HCT116 (cell line): Measurements from ENCODE around the gene USF2. TPM values are rescaled to one million over a fixed set of nuclear protein-coding genes. Genes with fewer than 3 reads are reported as not detected.

ENCODE experiments used
- ATAC-seq: fragments of 200-7000 bp; cut with Tn5 transposase; 2 replicates; pipeline ENCODE4 v1.9.1; 2020; ENCODE audit warnings: mild to moderate bottlenecking, moderate library complexity
- BruUV-seq: library from RNA; stranded (reverse); fragments of 400-500 nt; replicated peaks from 2 replicates; lab custom pipeline; 2021; lab: Mats Ljungman, UMichigan
- CTCF ChIA-PET: fragments of 300-600 bp; sonication (Branson Sonifier 250); formaldehyde crosslinking; loops from one replicate; lab custom pipeline; 2021; ENCODE audit warnings: antibody characterized with exemption; lab: Charles Lee
- POLR2A ChIA-PET: fragments of 300-600, 350-600 bp; sonication (Branson Sonifier 250); formaldehyde crosslinking; loops from one replicate; lab custom pipeline; 2021; ENCODE audit warnings: antibody characterized with exemption; lab: Charles Lee
- RAD21 ChIA-PET, 2 experiments: fragments of 300-600 bp; sonication (Branson Sonifier 250); formaldehyde crosslinking; loops; one replicate each; lab custom pipeline; 2023; ENCODE audit warnings: low total read pairs in 2 of 2; ENCODE audit not compliant: uncharacterized antibody in 2 of 2, unreplicated experiment in 2 of 2, low non-redundant PET in 1 of 2; lab: Charles Lee
- DNase-seq: peaks from one replicate; pipeline ENCODE4 v3.0.0-alpha.2; 2010; ENCODE audit warnings: low read depth, low spot score
- H2AFZ ChIP-seq: fragments of 200-600 bp; shearing (Covaris generic), sonication (generic); 2 replicates; pipeline ENCODE4 v1.6.1; 2017; ENCODE audit warnings: low read depth, mixed run types, mixed read lengths, antibody characterized with exemption, low read length; ENCODE audit not compliant: poor library complexity, severe bottlenecking
- H3K27ac ChIP-seq: 2 replicates; pipeline ENCODE4 v1.5.1; 2012; ENCODE audit warnings: low read depth, low read length
- H3K27me3 ChIP-seq: fragments of 200-600 bp; sonication (generic); 2 replicates; pipeline ENCODE4 v1.6.1; 2016; ENCODE audit warnings: mixed run types, low read length, mixed read lengths; ENCODE audit not compliant: insufficient read depth
- H3K36me3 ChIP-seq, 2 experiments: fragments of 200-500 bp in 1 of 2; fragments of 200-600 bp in 1 of 2; sonication (Bioruptor generic) in 1 of 2; sonication (generic) in 1 of 2; 2 replicates each; pipeline versions ENCODE4 v1.5.1 to v1.6.1; 2014 to 2016; ENCODE audit warnings: low read length in 2 of 2, inconsistent platforms in 1 of 2, mixed read lengths in 1 of 2, mixed run types in 1 of 2; ENCODE audit not compliant: insufficient read depth in 2 of 2, control insufficient read depth in 1 of 2
- H3K4me1 ChIP-seq, 2 experiments: fragments of 200-600 bp in 1 of 2; sonication (generic) in 1 of 2; 2 replicates each; pipeline versions ENCODE4 v1.5.1 to v1.6.1; 2012 to 2017; ENCODE audit warnings: low read length in 2 of 2, inconsistent platforms in 1 of 2, mild to moderate bottlenecking in 1 of 2, mixed read lengths in 1 of 2, mixed run types in 1 of 2, moderate library complexity in 1 of 2; ENCODE audit not compliant: insufficient read depth in 2 of 2, control insufficient read depth in 1 of 2
- H3K4me2 ChIP-seq: fragments of 200-600 bp; sonication (generic); 2 replicates; pipeline ENCODE4 v1.6.1; 2017; ENCODE audit warnings: mixed run types, low read length, mixed read lengths
- H3K4me3 ChIP-seq, 2 experiments: fragments of 200-600 bp in 1 of 2; sonication (generic) in 1 of 2; replicated peaks in 1 of 2; 2 replicates each; pipeline ENCODE4 v1.5.1; 2011 to 2016; ENCODE audit warnings: low read length in 2 of 2, control low read depth in 1 of 2, low read depth in 1 of 2, mild to moderate bottlenecking in 1 of 2, mixed read lengths in 1 of 2, mixed run types in 1 of 2
- H3K79me2 ChIP-seq: fragments of 200-600 bp; sonication (generic); 2 replicates; pipeline ENCODE4 v1.6.1; 2017; ENCODE audit warnings: mild to moderate bottlenecking, mixed run types, low read length, moderate library complexity, mixed read lengths; ENCODE audit not compliant: insufficient read depth
- H3K9ac ChIP-seq: fragments of 200-600 bp; sonication (generic); 2 replicates; pipeline ENCODE4 v1.6.1; 2016; ENCODE audit warnings: low read length, mixed read lengths
- H3K9me2 ChIP-seq: fragments of 200-600 bp; sonication (generic), shearing (Covaris generic); 2 replicates; pipeline ENCODE4 v1.6.1; 2017; ENCODE audit warnings: mixed run types, mild to moderate bottlenecking, moderate library complexity; ENCODE audit not compliant: insufficient read depth
- H3K9me3 ChIP-seq, 2 experiments: fragments of 200-500 bp in 1 of 2; fragments of 200-600 bp in 1 of 2; sonication (Bioruptor generic) in 1 of 2; sonication (generic) in 1 of 2; 2 replicates each; pipeline ENCODE4 v1.6.1; 2014 to 2017; ENCODE audit warnings: low read length in 2 of 2, mixed read lengths in 2 of 2, inconsistent platforms in 1 of 2, low read depth in 1 of 2, mild to moderate bottlenecking in 1 of 2, mixed run types in 1 of 2, moderate library complexity in 1 of 2; ENCODE audit not compliant: control insufficient read depth in 1 of 2, insufficient read depth in 1 of 2
- H4K20me1 ChIP-seq: fragments of 200-600 bp; sonication (generic), shearing (Covaris generic); 2 replicates; pipeline ENCODE4 v1.6.1; 2017; ENCODE audit warnings: mixed run types, mild to moderate bottlenecking, moderate library complexity; ENCODE audit not compliant: insufficient read depth
- ATF3 ChIP-seq: IDR thresholded peaks from 2 replicates; pipeline ENCODE4 v1.6.1; 2012
- CBX3 ChIP-seq: IDR thresholded peaks from 2 replicates; pipeline ENCODE4 v1.6.1; 2012; ENCODE audit warnings: low read depth
- CEBPB ChIP-seq: IDR thresholded peaks from 2 replicates; pipeline ENCODE4 v1.6.1; 2012; ENCODE audit warnings: low read depth
- CTCF ChIP-seq, 3 experiments: fragments of 200-600 bp in 1 of 3; sonication (generic) in 1 of 3; IDR thresholded peaks in 2 of 3; conservative IDR thresholded peaks in 1 of 3; 2 replicates each; pipeline ENCODE4 v1.5.1; 2012 to 2017; ENCODE audit warnings: low read depth in 2 of 3, low read length in 2 of 3, antibody characterized with exemption in 1 of 3, borderline replicate concordance in 1 of 3, control low read depth in 1 of 3, mild to moderate bottlenecking in 1 of 3, mixed read lengths in 1 of 3, mixed run types in 1 of 3, moderate library complexity in 1 of 3; ENCODE audit not compliant: insufficient read depth in 1 of 3
- EGR1 ChIP-seq: IDR thresholded peaks from 2 replicates; pipeline ENCODE4 v1.6.1; 2012; ENCODE audit warnings: low read depth
- ELF1 ChIP-seq: IDR thresholded peaks from 2 replicates; pipeline ENCODE4 v1.6.1; 2012; ENCODE audit warnings: low read depth, borderline replicate concordance
- EZH2 ChIP-seq: fragments of 200-600 bp; sonication (generic); IDR thresholded peaks from 2 replicates; pipeline ENCODE4 v1.6.1; 2017; ENCODE audit warnings: antibody characterized with exemption, mixed run types
- EZH2phosphoT487 ChIP-seq: fragments of 200-600 bp; IDR thresholded peaks from 2 replicates; pipeline ENCODE4 v1.6.1; 2018; ENCODE audit warnings: antibody characterized with exemption, borderline replicate concordance
- JUND ChIP-seq: IDR thresholded peaks from 2 replicates; pipeline ENCODE4 v1.6.1; 2012
- MAX ChIP-seq: IDR thresholded peaks from 2 replicates; pipeline ENCODE4 v1.6.1; 2012
- POLR2A ChIP-seq: IDR thresholded peaks from 2 replicates; pipeline ENCODE4 v1.7.0; 2011; ENCODE audit warnings: borderline replicate concordance; ENCODE audit not compliant: insufficient read depth, insufficient read length; ENCODE audit errors: extremely low read depth
- RAD21 ChIP-seq: IDR thresholded peaks from 2 replicates; pipeline ENCODE4 v1.6.1; 2012; ENCODE audit warnings: low read depth, mild to moderate bottlenecking
- REST ChIP-seq: IDR thresholded peaks from 2 replicates; pipeline ENCODE4 v1.6.1; 2012; ENCODE audit warnings: low read depth
- SIN3A ChIP-seq: IDR thresholded peaks from 2 replicates; pipeline ENCODE4 v1.6.1; 2012; ENCODE audit warnings: low read depth
- SRF ChIP-seq: IDR thresholded peaks from 2 replicates; pipeline ENCODE4 v1.6.1; 2012; ENCODE audit warnings: low read depth
- TCF7L2 ChIP-seq: IDR thresholded peaks from 2 replicates; pipeline ENCODE4 v1.7.0; 2011; ENCODE audit warnings: borderline replicate concordance, inconsistent platforms; ENCODE audit not compliant: insufficient read depth, insufficient read length; ENCODE audit errors: extremely low read depth
- YY1 ChIP-seq: IDR thresholded peaks from 2 replicates; pipeline ENCODE4 v1.6.1; 2011; ENCODE audit warnings: low read length, low read depth, moderate library complexity, mild to moderate bottlenecking; ENCODE audit not compliant: insufficient replicate concordance; ENCODE audit errors: extremely low read depth
- ZBTB33 ChIP-seq: IDR thresholded peaks from 2 replicates; pipeline ENCODE4 v1.6.1; 2011; ENCODE audit warnings: mild to moderate bottlenecking, low read length, moderate library complexity; ENCODE audit not compliant: insufficient replicate concordance; ENCODE audit errors: extremely low read depth
- ZFX ChIP-seq: fragments of 450-650 bp; IDR thresholded peaks from 2 replicates; pipeline ENCODE4 v1.6.1; 2017
- ZNF274 ChIP-seq: fragments of 200-500 bp; sonication (Bioruptor generic); IDR thresholded peaks from 2 replicates; pipeline ENCODE4 v1.6.1; 2014; ENCODE audit warnings: mild to moderate bottlenecking, low read depth, low read length, inconsistent platforms
- intact Hi-C: fragments of 100-400 bp; cut with micrococcal nuclease; formaldehyde crosslinking; loops from 2 replicates; pipeline ENCODE4 v1.10.0; 2022
- total RNA-seq: library from RNA; stranded (reverse); gene quantifications from one replicate; pipeline ENCODE4 v1.2.1, GENCODE V29; 2021; ENCODE audit not compliant: unreplicated experiment

The USF2 gene
- total RNA-seq, 1 experiment from 2014 or later = 98.4 TPM

- Histone ChIP-seq H3K79me2 (no peaks in the 10 kb centered on the region), H3K9ac (no peak overlapping the region), H3K9me3 (no peaks in the 10 kb centered on the region), H3K4me3 (no peak overlapping the region), H2AFZ (no peak overlapping the region), H4K20me1 (no peaks in the 10 kb centered on the region), H3K36me3 (no peaks in the 10 kb centered on the region), H3K4me1 (peaks cover 0 to 13% of the 10 kb centered on the region in 2 experiments; a peak in 1 of 4 replicates), H3K27me3 (no peaks in the 10 kb centered on the region), H3K4me2 (no peak overlapping the region), H3K27ac (no peak overlapping the region), H3K9me2 (no peaks in the 10 kb centered on the region)
- TF ChIP-seq REST (no peak), CBX3 (no peak), SRF (no peak), TCF7L2 (no peak), MAX (no peak), ZNF274 (no peak), POLR2A (no peak), CTCF (IDR thresholded peaks at IDR 0.05 in 2 of 3, conservative IDR thresholded peaks at IDR 0.05 in 1 of 3; ENCODE audit: borderline replicate concordance in 1 of 3, insufficient read depth in 1 of 3, low read depth in 2 of 3, low read length in 2 of 3) (no peak), JUND (no peak), YY1 (no peak), RAD21 (no peak), EGR1 (no peak), CEBPB (no peak), ZBTB33 (no peak), ELF1 (no peak), SIN3A (no peak), EZH2 (no peak), ZFX (no peak), EZH2phosphoT487 (no peak), ATF3 (no peak)
- BruUV-seq = no TSS peak
- CTCF ChIA-PET = no interaction called here
- no peak for ATAC-seq
- intact Hi-C loops = no loop called here
- no peak for DNase-seq
- POLR2A ChIA-PET = interaction anchor here (1.5 kb wide), 1 partner anchor 31 kb away, joined by 3 read pairs; no protein-coding TSS in a partner anchor
- RAD21 ChIA-PET = no interaction called here
These were observed 19.6 kb downstream of the USF2 start for GRCh38 chr19:35288331-35288730.
